SK-N-SH (cell line): ENCODE results near the gene MS4A18. TPM values are rescaled to one million over a fixed set of nuclear protein-coding genes. Genes with fewer than 3 reads are reported as not detected.
"Not testable (repeated sequence)": the region's sequence is repeated elsewhere in the genome, so short reads cannot be mapped to it uniquely, and the experiment has no call there.

Source experiments
- CTCF ChIA-PET: fragments of 300-600, 350-600 bp; formaldehyde crosslinking; extraction: SDS; loops from one replicate; lab custom pipeline; 2021; lab: Yijun Ruan, JAX
- POLR2A ChIA-PET: fragments of 350-600 bp; sonication (Branson Sonifier 250); formaldehyde crosslinking; extraction: SDS; loops from one replicate; lab custom pipeline; 2020; ENCODE audit warnings: antibody characterized with exemption, inconsistent platforms; lab: Yijun Ruan, JAX
- DNase-seq: peaks from one replicate; pipeline ENCODE4 v3.0.0; 2012
- H2AFZ ChIP-seq: fragments of 200-600 bp; sonication (generic); 2 replicates; pipeline ENCODE4 v1.8.1; 2016; ENCODE audit warnings: antibody characterized with exemption, mild to moderate bottlenecking, low read depth
- H3F3A ChIP-seq: fragments of 200-600 bp; sonication (generic); replicated peaks from 2 replicates; pipeline ENCODE3; 2016; ENCODE audit warnings: antibody characterized with exemption, mild to moderate bottlenecking; ENCODE audit not compliant: insufficient read depth
- H3K27ac ChIP-seq, 2 experiments: fragments of 200-500 bp in 1 of 2; fragments of 200-600 bp in 1 of 2; sonication (Bioruptor generic) in 1 of 2; sonication (generic), shearing (Covaris generic) in 1 of 2; 2 replicates each; pipeline versions ENCODE4 v1.5.1 to v1.6.1; 2014 to 2016; ENCODE audit warnings: low read depth in 2 of 2, inconsistent platforms in 1 of 2, low read length in 1 of 2, mild to moderate bottlenecking in 1 of 2, mixed read lengths in 1 of 2
- H3K27me3 ChIP-seq: fragments of 200-600 bp; sonication (generic), shearing (Covaris generic); 2 replicates; pipeline ENCODE4 v1.6.1; 2016; ENCODE audit warnings: mixed run types; ENCODE audit not compliant: insufficient read depth
- H3K36me3 ChIP-seq, 2 experiments: fragments of 200-500 bp in 1 of 2; fragments of 200-600 bp in 1 of 2; sonication (Bioruptor generic) in 1 of 2; sonication (generic) in 1 of 2; replicated peaks in 1 of 2; 2 replicates each; pipeline versions ENCODE3 to v1.5.1; 2014 to 2016; ENCODE audit warnings: low read length in 1 of 2, mild to moderate bottlenecking in 1 of 2; ENCODE audit not compliant: insufficient read depth in 2 of 2, control insufficient read depth in 1 of 2
- H3K4me1 ChIP-seq, 2 experiments: fragments of 200-500 bp in 1 of 2; fragments of 200-600 bp in 1 of 2; sonication (Bioruptor generic) in 1 of 2; sonication (generic), shearing (Covaris generic) in 1 of 2; 2 replicates each; pipeline versions ENCODE4 v1.5.1 to v1.6.1; 2014 to 2016; ENCODE audit warnings: low read depth in 1 of 2, low read length in 1 of 2, mixed run types in 1 of 2; ENCODE audit not compliant: insufficient read depth in 2 of 2, control insufficient read depth in 1 of 2
- H3K4me2 ChIP-seq: fragments of 200-600 bp; sonication (generic), shearing (Covaris generic); 2 replicates; pipeline ENCODE4 v1.6.1; 2017; ENCODE audit warnings: mixed run types
- H3K4me3 ChIP-seq, 2 experiments: fragments of 200-500 bp in 1 of 2; fragments of 200-600 bp in 1 of 2; sonication (Bioruptor generic) in 1 of 2; sonication (generic), shearing (Covaris generic) in 1 of 2; 2 replicates each; pipeline versions ENCODE4 v1.5.1 to v1.8.1; 2014 to 2016; ENCODE audit warnings: low read depth in 2 of 2, inconsistent platforms in 1 of 2, low read length in 1 of 2, mild to moderate bottlenecking in 1 of 2, mixed read lengths in 1 of 2, moderate library complexity in 1 of 2
- H3K79me2 ChIP-seq: fragments of 200-600 bp; sonication (generic); 2 replicates; pipeline ENCODE4 v1.8.1; 2017; ENCODE audit warnings: mild to moderate bottlenecking; ENCODE audit not compliant: insufficient read depth
- H3K9ac ChIP-seq: fragments of 200-600 bp; sonication (generic); 2 replicates; pipeline ENCODE4 v1.6.1; 2017; ENCODE audit warnings: mixed run types
- H3K9me2 ChIP-seq: fragments of 200-600 bp; sonication (generic); 2 replicates; pipeline ENCODE4 v1.6.1; 2017; ENCODE audit warnings: mixed run types
- H3K9me3 ChIP-seq: fragments of 200-600 bp; sonication (generic); 2 replicates; pipeline ENCODE4 v1.6.1; 2017; ENCODE audit warnings: mixed run types, mild to moderate bottlenecking, moderate library complexity
- H4K20me1 ChIP-seq: fragments of 200-600 bp; sonication (generic); 2 replicates; pipeline ENCODE4 v1.6.1; 2017; ENCODE audit warnings: mild to moderate bottlenecking, mixed run types; ENCODE audit not compliant: insufficient read depth
- CHD2 ChIP-seq: fragments of 150-350 bp; IDR thresholded peaks from 2 replicates; pipeline ENCODE4 v1.6.1; 2018; ENCODE audit warnings: low read length; ENCODE audit not compliant: partially characterized antibody
- EP300 ChIP-seq, 2 experiments: IDR thresholded peaks; 2 replicates each; pipeline versions ENCODE4 v1.4.0 to v1.6.1; 2012; ENCODE audit warnings: borderline replicate concordance in 1 of 2, low read depth in 1 of 2, low read length in 1 of 2
- EZH2phosphoT487 ChIP-seq: fragments of 200-600 bp; sonication (generic); IDR thresholded peaks from 2 replicates; pipeline ENCODE4 v1.6.1; 2017; ENCODE audit warnings: low read depth, mixed run types, mild to moderate bottlenecking, antibody characterized with exemption, moderate library complexity, borderline replicate concordance
- FOXJ3 ChIP-seq: sonication (generic); formaldehyde crosslinking; IDR thresholded peaks from 2 replicates; pipeline ENCODE4 v1.5.1; 2020; ENCODE audit warnings: mild to moderate bottlenecking, missing genetic modification reagents
- MEF2A ChIP-seq: IDR thresholded peaks from 2 replicates; pipeline ENCODE4 v1.4.0; 2012; ENCODE audit warnings: low read depth, borderline replicate concordance
- NFIC ChIP-seq: IDR thresholded peaks from 2 replicates; pipeline ENCODE4 v1.4.0; 2012; ENCODE audit warnings: borderline replicate concordance
- POLR2AphosphoS5 ChIP-seq: IDR thresholded peaks from 2 replicates; pipeline ENCODE4 v1.6.1; 2012; ENCODE audit warnings: low read depth, low read length
- RAD21 ChIP-seq: IDR thresholded peaks from 2 replicates; pipeline ENCODE4 v1.6.1; 2012; ENCODE audit warnings: mild to moderate bottlenecking, low read length
- RXRA ChIP-seq: IDR thresholded peaks from 2 replicates; pipeline ENCODE4 v1.4.0; 2012; ENCODE audit warnings: low read depth, mild to moderate bottlenecking, borderline replicate concordance
- SIN3A ChIP-seq: IDR thresholded peaks from 2 replicates; pipeline ENCODE4 v1.6.1; 2012; ENCODE audit warnings: low read depth, mild to moderate bottlenecking, low read length, moderate library complexity, borderline replicate concordance
- YY1 ChIP-seq: IDR thresholded peaks from 2 replicates; pipeline ENCODE4 v1.4.0; 2012; ENCODE audit warnings: low read depth, mild to moderate bottlenecking
- WGBS: methylation state at CpG from one replicate; pipeline ENCODE4 v1.1.6; 2017; ENCODE audit warnings: low lambda C conversion rate; 5-methylcytosine and 5-hydroxymethylcytosine counted together
- polyA plus RNA-seq, 3 experiments: library from polyadenylated mRNA; depleted of rRNA; stranded (reverse); fragments of >200 nt; gene quantifications; 2 replicates each; pipeline ENCODE4 v1.2.3, GENCODE V29; 2012
- TF ChIP-seq, protein P1 (sequence below): IDR thresholded peaks from 2 replicates; pipeline ENCODE4 v1.4.0; 2012; ENCODE audit warnings: low read depth
- TF ChIP-seq, protein P2 (sequence below): IDR thresholded peaks from 2 replicates; pipeline ENCODE4 v1.4.0; 2012; ENCODE audit warnings: low read depth, borderline replicate concordance
- TF ChIP-seq, protein P3 (sequence below): IDR thresholded peaks from 2 replicates; pipeline ENCODE4 v1.6.1; 2012; ENCODE audit warnings: mild to moderate bottlenecking, low read depth, low read length, moderate library complexity

MS4A18 gene
- polyA plus RNA-seq (2012; rRNA removed): not detected in 2 replicates
- not detected in 2 replicates for polyA plus RNA-seq (2012; cell fraction: cytosol; rRNA removed)
- polyA plus RNA-seq (2012; cell fraction: nucleus; rRNA removed): not detected in 2 replicates

DNA sequence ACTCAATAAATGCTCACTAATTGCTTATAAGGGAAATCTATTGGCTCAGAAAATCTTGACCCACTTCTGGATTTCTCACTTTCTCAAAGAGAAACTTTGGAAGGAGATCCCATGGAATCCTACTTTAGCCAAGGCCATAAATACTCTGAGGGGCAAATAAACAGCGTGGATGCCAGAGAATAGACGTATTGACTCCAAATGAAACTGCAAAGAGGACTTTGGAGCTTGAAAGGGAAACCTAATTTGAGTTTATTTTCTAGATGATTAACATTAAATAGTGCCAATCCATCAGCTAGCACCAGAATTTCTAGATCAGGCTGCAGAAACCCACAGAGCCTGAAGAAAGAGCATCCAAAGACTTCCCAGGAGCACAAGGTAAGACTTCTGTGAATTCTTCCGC, at the start of gene MS4A18:
TSS of gene MS4A18 (plus strand) at position 301 of the 400 bp plus-strand sequence.
- Histone ChIP-seq H4K20me1 (no peaks in the 10 kb centered on the region), H3K27ac (no peak within 1 kb of the TSS), H3K27me3 (peaks cover 34% of the 10 kb centered on the region; the same call in 1 of the 2 replicates), H3K4me2 (no peak within 1 kb of the TSS), H3K4me1 (no peaks in the 10 kb centered on the region), H3K36me3 (no peaks in the 10 kb centered on the region), H2AFZ (no peak within 1 kb of the TSS), H3K79me2 (no peaks in the 10 kb centered on the region), H3K9ac (no peak within 1 kb of the TSS), H3K9me2 (no peaks in the 10 kb centered on the region), H3K9me3 (no peaks in the 10 kb centered on the region), H3F3A (no peaks in the 10 kb centered on the region), H3K4me3 (no peak within 1 kb of the TSS)
- ChIA-PET CTCF (no interaction called here), POLR2A (no interaction called here)
- no peak for DNase-seq
- WGBS: 38% methylated on average over 3 of the region's 3 CpGs
- TF ChIP-seq NFIC (no peak), RXRA (no peak), EZH2phosphoT487 (no peak), SIN3A (no peak), RAD21 (no peak), EP300 (IDR thresholded peaks at IDR 0.05; ENCODE audit: borderline replicate concordance in 1 of 2, low read depth in 1 of 2, low read length in 1 of 2) (no peak), POLR2AphosphoS5 (no peak), CHD2 (no peak), FOXJ3 (CRISPR knock-in tag) (no peak), MEF2A (no peak), YY1 (no peak)
- TF ChIP-seq, protein P1, sequence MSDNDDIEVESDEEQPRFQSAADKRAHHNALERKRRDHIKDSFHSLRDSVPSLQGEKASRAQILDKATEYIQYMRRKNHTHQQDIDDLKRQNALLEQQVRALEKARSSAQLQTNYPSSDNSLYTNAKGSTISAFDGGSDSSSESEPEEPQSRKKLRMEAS: no peak
- TF ChIP-seq, protein P2, sequence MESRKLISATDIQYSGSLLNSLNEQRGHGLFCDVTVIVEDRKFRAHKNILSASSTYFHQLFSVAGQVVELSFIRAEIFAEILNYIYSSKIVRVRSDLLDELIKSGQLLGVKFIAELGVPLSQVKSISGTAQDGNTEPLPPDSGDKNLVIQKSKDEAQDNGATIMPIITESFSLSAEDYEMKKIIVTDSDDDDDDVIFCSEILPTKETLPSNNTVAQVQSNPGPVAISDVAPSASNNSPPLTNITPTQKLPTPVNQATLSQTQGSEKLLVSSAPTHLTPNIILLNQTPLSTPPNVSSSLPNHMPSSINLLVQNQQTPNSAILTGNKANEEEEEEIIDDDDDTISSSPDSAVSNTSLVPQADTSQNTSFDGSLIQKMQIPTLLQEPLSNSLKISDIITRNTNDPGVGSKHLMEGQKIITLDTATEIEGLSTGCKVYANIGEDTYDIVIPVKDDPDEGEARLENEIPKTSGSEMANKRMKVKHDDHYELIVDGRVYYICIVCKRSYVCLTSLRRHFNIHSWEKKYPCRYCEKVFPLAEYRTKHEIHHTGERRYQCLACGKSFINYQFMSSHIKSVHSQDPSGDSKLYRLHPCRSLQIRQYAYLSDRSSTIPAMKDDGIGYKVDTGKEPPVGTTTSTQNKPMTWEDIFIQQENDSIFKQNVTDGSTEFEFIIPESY: no peak
- TF ChIP-seq, protein P3, sequence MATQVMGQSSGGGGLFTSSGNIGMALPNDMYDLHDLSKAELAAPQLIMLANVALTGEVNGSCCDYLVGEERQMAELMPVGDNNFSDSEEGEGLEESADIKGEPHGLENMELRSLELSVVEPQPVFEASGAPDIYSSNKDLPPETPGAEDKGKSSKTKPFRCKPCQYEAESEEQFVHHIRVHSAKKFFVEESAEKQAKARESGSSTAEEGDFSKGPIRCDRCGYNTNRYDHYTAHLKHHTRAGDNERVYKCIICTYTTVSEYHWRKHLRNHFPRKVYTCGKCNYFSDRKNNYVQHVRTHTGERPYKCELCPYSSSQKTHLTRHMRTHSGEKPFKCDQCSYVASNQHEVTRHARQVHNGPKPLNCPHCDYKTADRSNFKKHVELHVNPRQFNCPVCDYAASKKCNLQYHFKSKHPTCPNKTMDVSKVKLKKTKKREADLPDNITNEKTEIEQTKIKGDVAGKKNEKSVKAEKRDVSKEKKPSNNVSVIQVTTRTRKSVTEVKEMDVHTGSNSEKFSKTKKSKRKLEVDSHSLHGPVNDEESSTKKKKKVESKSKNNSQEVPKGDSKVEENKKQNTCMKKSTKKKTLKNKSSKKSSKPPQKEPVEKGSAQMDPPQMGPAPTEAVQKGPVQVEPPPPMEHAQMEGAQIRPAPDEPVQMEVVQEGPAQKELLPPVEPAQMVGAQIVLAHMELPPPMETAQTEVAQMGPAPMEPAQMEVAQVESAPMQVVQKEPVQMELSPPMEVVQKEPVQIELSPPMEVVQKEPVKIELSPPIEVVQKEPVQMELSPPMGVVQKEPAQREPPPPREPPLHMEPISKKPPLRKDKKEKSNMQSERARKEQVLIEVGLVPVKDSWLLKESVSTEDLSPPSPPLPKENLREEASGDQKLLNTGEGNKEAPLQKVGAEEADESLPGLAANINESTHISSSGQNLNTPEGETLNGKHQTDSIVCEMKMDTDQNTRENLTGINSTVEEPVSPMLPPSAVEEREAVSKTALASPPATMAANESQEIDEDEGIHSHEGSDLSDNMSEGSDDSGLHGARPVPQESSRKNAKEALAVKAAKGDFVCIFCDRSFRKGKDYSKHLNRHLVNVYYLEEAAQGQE: no peak

DNA sequence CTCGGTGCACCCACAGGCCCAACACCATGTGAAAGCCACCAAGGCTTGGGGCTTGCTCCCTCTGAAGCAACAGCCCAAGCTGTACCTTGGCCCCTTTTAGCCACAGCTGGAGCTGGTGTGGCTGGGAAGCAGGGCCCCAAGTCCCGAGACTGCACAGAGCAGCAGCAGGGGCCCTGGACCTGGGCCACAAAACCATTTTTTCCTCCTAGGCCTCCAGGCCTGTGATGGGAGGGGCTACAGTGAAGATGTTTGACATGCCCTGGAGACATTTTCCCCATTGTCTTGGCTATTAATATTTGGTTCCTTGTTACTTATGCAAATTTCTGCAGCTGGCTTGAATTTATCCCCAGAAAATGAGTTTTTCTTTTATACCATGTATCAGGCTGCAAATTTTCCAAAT, 46.3 kb upstream of the MS4A18 start:
- H3K4me3 ChIP-seq, H3K9ac ChIP-seq, POLR2A ChIA-PET, H3K27me3 ChIP-seq, H3K36me3 ChIP-seq, H3K4me2 ChIP-seq, H3K79me2 ChIP-seq, H3K9me3 ChIP-seq, H3K9me2 ChIP-seq, H3K4me1 ChIP-seq, H2AFZ ChIP-seq, H4K20me1 ChIP-seq, H3F3A ChIP-seq, H3K27ac ChIP-seq, CTCF ChIA-PET, DNase-seq: not testable (repeated sequence)
- WGBS: 0% methylated on average over 1 of the region's 2 CpGs
